Forelimb muscle (tissue), 1 donor: ENCODE results near the gene CTNNA3. TPM values are rescaled to one million over a fixed set of nuclear protein-coding genes. Genes with fewer than 3 reads are reported as not detected.

ENCODE experiments used
- DNase-seq: peaks from one replicate; pipeline ENCODE4 v3.0.0-alpha.2; 2013; ENCODE audit warnings: low read depth
- polyA plus RNA-seq: library from polyadenylated mRNA; unstranded; fragments of 120-200 nt; gene quantifications from one replicate; pipeline ENCODE4 v1.2.1, GENCODE V29; 2013; ENCODE audit not compliant: insufficient read length

Gene CTNNA3
- polyA plus RNA-seq, 1 donor, result 12.6 TPM

GRCh38 chr10:66862687-66863258, 833.2 kb downstream of the CTNNA3 start:
- DNase-seq, result no peak

GRCh38 chr10:66860376-66860945, 835.5 kb downstream of the CTNNA3 start:
- no peak for DNase-seq

GRCh38 chr10:66852811-66853210, 843.2 kb downstream of the CTNNA3 start:
- DNase-seq, result no peak

GRCh38 chr10:66848856-66849255, 847.1 kb downstream of the CTNNA3 start:
- no peak for DNase-seq

GRCh38 chr10:66844176-66844942, 851.6 kb downstream of the CTNNA3 start:
- no peak for DNase-seq

GRCh38 chr10:66843396-66843795, 852.6 kb downstream of the CTNNA3 start:
- no peak for DNase-seq

- DNase-seq, result no peak
Observed at GRCh38 chr10:66842867-66843266, 853.1 kb downstream of the CTNNA3 start.

- DNase-seq, result no peak
Observed at GRCh38 chr10:66842371-66842770, 853.6 kb downstream of the CTNNA3 start.

GRCh38 chr10:66838656-66839055, 857.3 kb downstream of the CTNNA3 start:
- DNase-seq, result no peak

- DNase-seq, result no peak
Observed at GRCh38 chr10:66837990-66838389, 858.0 kb downstream of the CTNNA3 start.

- DNase-seq, result no peak
Observed at GRCh38 chr10:66837335-66837734, 858.7 kb downstream of the CTNNA3 start.

GRCh38 chr10:66836771-66837170, 859.2 kb downstream of the CTNNA3 start:
- DNase-seq, result no peak

- no peak for DNase-seq
Observed at GRCh38 chr10:66836057-66836456, 859.9 kb downstream of the CTNNA3 start.

GRCh38 chr10:66835400-66835799, 860.6 kb downstream of the CTNNA3 start:
- no peak for DNase-seq

- no peak for DNase-seq
Observed at GRCh38 chr10:66834802-66835201, 861.2 kb downstream of the CTNNA3 start.

- no peak for DNase-seq
Observed at GRCh38 chr10:66833861-66834260, 862.1 kb downstream of the CTNNA3 start.

- no peak for DNase-seq
Observed at GRCh38 chr10:66832781-66833422, 863.1 kb downstream of the CTNNA3 start.

GRCh38 chr10:66828957-66829356, 867.0 kb downstream of the CTNNA3 start:
- DNase-seq, result no peak

- DNase-seq, result no peak
Observed at GRCh38 chr10:66827353-66827752, 868.6 kb downstream of the CTNNA3 start.

- no peak for DNase-seq
Observed at GRCh38 chr10:66823301-66823700, 872.7 kb downstream of the CTNNA3 start.

GRCh38 chr10:66822801-66823200, 873.2 kb downstream of the CTNNA3 start:
- DNase-seq, result no peak

- DNase-seq, result no peak
Observed at GRCh38 chr10:66819691-66820090, 876.3 kb downstream of the CTNNA3 start.

GRCh38 chr10:66813122-66813521, 882.9 kb downstream of the CTNNA3 start:
- DNase-seq, result no peak
